ENCODE measurements around the gene CRYBA4.

CRYBA4 gene

GRCh38 chr22:26621663-26622062, at the start of gene CRYBA4:
Gene CRYBA4, plus strand, starts transcription at chr22:26621963. Its CDS starts 634 bp downstream, at chr22:26622597.
- DNase-seq, result no peak

GRCh38 chr22:26573026-26573662, 48.6 kb upstream of the CRYBA4 start:
- peak; percentile 83 to 88 (median 86) for DNase-seq

DNA sequence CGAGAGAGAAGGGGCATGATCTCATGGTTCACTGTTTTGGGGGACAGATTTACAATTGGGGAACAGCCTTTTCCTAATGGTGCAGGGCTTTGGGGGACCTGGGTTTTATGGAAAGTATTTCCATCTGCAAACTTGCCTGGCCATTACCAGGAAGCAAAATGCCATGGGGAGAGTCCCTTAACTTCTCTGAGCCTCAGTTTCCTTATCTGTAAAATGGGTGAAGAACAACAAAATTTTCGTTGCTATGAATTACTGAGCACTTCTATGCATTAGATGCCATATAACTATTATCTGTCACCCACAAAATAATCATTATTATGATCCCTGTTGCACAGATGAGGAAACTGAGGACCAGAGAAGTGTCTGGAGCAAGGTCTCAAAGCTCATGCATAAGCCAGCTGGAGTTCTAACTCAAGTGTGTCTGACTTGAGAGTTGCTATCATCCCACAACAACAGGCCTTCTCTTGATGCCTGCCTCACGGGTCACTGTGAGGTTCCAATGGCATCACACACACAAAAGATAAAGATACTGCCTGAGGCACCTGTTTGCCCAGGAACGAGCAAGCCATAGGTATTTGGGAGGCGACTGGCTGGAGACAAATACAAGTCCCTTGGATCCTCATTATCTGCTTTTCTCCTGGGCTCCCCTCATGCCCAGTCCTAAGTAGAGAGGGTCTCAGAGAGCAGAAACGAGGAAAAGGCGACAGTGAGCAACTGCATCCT, 47.6 kb upstream of the CRYBA4 start:
- DNase-seq, result no peak

DNA sequence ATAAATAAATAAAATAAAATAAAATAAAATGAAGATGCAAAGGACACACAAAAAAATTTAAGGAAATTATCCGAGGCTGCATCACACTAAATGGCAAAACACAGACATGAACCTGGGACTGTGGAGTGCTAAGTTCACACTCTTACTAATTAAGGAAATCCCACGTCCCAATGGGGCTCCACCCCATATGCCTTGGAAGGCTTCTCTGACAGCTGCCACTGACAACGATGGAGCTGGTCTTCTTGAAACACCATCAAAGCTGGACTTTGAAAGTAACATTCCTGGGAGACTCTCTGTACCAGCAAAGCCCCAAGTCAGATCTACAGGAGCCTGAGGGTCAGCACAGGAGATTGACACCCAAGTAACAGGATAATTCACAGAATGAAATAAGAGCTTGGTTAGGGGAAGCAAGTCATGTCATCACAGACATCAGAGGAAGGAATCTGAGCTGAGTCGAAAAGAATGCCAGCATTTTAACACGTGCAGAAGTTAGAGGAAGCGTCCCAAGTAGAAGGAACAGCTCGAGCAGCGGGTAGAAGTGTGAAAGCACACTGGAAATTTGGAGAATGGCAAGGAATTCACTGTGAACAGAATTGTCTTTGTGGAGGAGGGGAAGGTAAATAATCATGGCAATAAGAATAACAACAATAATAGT, 45.6 kb upstream of the CRYBA4 start:
- DNase-seq, result peak; percentile 54 to 77 (median 72)

DNA sequence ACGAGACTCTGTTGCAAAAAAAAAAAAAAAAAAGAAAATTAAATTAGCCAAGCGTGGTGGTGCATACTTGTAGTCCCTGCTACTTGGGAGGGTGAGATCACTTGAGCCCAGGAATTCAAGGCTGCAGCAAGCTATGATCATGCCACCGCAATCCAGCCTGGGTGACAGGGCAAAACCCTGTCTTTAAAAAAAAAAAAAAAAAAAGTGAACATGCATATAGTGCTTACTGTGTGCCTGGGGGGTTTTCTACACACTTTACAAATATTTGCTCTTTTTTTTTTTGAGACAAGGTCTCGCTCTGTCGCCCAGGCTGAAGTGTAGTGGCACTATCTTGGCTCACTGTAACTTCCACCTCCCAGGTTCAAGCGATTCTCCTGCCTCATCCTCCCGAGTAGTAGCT, 44.7 kb upstream of the CRYBA4 start:
- DNase-seq, result peak in 1 of 3 donors; percentile 21

DNA sequence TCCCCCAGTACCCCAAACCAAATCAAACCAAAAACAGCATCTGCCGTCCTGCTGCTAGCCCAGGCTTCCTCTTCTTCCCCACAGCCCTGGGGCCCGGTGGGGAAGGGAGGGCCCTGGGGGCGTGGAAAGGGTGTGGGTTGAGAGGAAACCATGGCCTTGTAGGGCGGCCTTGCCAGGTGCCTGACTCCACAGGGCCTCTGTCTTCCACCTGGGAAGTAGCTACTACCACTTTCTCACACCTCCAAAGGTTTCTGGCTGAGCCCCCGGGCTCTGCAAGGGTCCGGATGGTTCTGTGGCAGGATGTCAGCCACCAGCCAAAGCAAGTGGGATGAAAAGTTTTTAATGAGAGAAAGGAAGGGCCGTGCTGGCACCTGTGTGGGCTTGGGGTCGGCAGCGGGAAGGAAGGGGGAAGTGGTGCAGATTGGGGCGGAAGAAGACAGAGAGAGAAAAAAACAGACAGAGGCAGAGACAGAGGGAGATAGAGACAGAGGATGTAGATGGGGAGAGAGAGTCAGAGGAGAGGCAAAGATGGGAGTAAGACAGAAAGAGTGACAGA, 42.4 kb upstream of the CRYBA4 start:
- peak; percentile 35 to 73 (median 55) for DNase-seq

DNA sequence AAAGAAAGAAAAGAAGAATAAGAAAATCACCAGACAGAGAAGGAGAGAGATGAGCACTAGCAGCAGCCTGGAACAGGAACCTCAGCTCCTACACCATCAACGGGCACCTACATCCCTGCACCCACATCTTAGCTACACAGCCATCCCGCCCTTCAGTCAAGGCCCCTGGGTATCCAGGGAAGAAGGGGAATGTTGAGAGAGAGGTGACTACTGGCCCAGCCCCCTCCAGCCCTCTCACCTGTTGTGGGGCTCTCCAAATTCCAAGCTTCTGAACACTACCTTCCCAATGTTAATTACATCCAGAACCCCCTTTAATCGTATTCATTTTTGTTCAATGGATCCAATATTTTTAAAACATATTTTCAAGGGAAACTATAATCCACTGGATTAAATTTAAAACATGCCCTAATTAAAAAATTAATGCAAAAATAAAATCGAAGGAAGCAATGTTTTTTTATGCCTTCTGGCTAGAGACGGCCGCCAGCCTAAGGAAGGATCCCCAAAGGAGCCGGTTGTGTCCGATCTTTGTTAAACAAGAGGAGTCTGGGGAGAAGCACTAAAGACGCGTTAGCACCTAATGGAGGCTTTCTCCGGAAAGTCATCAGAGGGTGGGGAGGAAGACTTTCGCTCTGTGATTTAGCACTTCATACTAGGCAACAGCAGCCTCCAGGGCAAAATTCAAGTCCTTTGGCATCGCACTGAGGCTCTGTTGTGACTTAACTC, 41.4 kb upstream of the CRYBA4 start:
- DNase-seq, result no peak

DNA sequence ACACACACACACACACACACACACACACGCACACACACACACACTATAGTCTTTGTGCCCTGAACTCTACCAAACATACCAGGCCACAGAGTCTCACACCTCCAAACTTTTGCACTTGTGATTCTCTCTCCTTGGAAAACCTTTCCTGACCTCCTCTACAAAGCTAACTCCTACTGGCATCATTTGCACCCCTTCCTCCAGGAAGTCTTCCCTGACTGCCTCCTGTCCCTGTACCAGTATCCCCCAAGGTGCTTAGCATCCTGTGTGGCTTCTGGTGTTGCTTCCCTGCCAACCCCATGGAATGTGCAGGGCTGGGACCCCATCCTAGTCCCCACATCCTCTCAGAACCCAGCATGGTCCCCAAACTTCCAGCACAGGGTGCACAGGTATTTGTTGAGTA, 40.7 kb upstream of the CRYBA4 start:
- DNase-seq, result no peak

GRCh38 chr22:26581633-26582168, 40.1 kb upstream of the CRYBA4 start:
- no peak for DNase-seq

DNA sequence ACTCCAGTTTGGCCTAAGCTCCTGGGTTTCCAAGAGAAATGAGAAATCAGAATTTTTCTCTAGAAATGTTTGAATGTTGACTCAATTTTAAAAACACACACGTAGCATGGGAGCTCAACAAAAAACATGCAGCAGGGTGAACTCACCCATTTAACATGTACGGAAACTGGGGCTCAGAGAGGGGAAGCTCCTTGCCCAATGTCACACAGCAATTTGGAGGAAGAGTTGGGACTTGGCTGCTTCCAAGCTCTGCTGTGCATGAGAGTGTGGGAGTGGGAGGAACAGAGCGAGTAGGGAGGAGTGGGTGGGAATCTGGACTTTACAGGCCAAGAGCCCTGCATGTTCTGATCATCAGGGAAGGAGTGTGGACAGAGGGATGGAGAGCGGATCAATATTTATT, 37.8 kb upstream of the CRYBA4 start:
- no peak for DNase-seq

DNA sequence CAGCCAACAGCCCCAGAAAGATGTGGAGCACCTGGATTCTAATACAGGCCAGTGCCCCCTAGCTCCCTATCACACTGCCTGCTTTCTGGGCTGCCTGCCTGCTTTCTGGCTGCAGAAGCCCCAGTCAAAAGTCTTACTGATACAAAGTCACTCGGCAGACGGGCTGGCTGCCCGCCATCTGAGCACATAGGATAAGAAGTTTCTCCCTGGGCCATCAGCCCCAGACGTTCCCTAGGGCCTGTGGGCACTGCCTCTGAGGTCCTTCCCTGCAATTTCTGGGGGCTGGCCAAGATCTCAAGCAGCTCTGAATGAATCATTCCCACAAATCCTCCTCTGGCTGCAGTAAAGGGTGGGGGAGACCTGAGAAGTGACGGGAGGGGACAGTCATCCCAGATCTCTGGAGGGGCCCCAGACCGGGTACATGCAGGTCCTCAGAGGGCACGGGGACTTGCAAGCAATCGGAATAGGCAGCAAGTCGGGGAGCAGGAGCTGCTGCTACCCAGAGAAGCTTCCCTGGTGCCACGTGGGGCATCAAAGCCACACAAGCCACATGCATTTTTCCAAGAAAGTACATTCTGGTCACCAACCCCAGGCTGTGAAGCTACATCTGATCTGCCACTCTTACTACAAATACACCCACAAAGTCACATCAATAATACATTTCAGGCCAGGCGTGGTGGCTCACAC, 36.5 kb upstream of the CRYBA4 start:
- peak; percentile 21 to 40 (median 37) for DNase-seq

DNA sequence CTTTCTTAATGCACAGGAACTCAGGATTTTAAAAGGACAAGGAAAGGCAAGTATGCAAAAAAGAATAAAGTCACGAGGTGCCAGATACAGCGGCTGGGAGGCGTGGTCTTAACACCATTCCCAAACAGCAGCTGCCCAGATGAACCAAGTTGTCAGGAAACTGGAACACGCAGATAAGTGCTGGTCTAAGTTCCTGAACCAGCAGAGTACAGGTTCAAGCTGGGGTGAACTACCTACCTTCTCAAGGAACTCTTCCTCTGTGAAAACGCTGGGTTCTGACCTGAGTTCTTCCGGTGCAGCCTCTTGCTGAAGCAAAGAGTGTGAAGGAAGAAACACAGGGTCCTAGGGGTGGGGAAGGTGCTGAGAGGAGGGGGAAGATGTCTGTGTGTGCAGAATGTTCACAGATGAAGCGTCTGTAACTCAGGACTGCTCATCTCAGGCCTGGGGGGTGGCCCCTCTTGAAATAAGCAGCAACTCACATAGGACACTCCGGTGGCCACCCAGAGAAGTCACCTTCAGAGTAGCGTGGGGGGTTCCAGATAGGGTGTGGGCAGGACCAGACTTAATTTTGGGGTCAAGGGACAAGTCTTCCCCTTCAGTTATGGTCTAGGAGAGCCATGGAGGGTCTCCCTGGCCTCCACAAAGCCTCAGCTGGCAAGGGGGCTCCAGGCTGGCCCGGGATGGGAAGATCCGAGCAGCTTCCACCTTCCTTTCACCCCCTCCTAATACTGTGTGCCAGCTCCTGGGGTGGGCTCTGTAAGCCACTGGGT, 35.0 kb upstream of the CRYBA4 start:
- no peak for DNase-seq

- peak; percentile 56 to 77 (median 70) for DNase-seq
These were observed 33.7 kb upstream of the CRYBA4 start for GRCh38 chr22:26587991-26588613.

DNA sequence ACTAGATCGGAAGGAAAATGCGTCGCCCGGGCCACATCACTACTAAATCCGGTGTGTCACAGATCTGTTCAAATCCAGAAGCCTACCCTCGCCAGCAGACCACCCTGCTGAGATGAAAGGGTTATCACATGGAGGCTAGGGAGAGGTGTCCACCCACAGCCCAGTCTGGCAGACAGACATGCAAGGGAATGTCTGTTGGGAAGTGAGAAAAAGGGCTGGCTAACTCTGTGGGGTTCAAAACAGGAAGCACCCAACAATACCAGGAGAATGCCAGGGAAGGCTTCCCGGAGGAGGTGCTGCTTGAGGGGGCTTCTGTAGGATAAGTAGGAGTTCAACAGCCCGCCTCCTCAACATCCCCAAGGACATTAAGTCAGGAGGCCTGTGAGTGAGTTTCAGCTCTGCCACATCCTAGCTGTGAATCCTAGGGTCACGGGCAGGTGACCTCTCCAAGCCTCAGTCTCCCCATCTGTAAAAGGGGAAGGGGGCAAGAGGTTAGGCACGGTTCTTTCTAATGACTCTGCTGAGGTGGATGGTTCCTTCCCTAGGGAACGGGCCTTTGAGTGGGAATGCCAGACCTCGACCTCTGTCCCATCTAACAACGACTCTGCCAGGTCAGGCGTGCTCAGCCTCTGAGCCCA, 32.9 kb upstream of the CRYBA4 start:
- DNase-seq, result peak; percentile 27 to 47 (median 34)

- DNase-seq, result peak; percentile 30 to 58 (median 39)
These were observed 32.4 kb upstream of the CRYBA4 start for GRCh38 chr22:26589367-26589844.

- peak; percentile 86 to 96 (median 92) for DNase-seq
These were observed 31.7 kb upstream of the CRYBA4 start, which contains the start of gene TPST2 for GRCh38 chr22:26589845-26590736. Gene TPST2, minus strand, starts transcription at chr22:26590132. Its CDS starts 48,502 bp downstream, at chr22:26541630.

- DNase-seq, result peak in 2 of 3 donors; percentile 33 to 34
These were observed 29.3 kb upstream of the CRYBA4 start for GRCh38 chr22:26592421-26592891.

DNA sequence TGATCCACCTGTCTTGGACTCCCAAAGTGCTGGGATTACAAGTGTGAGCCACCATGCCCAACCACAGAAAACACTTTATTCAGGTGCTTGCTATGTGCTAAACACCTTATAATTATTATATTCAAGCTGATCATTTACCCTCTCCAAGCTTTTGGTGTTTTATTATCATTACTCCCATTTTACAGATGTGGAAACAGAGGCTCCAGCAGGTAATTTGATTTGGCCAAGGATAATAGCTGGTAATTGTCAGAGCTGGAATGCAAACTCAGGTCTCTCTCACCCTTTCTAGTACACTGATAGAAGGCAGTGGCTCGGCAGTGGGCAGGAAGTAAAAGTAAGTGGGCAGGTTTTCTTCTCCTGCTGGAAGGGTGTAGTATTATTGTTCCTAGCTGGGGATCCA, 28.0 kb upstream of the CRYBA4 start:
- DNase-seq, result no peak

- DNase-seq, result no peak
These were observed 24.7 kb upstream of the CRYBA4 start for GRCh38 chr22:26597026-26597425.

All from suppressor macrophage treated with lipopolysaccharide for 1 hour (primary cell).